ENCODE measurements around the gene ZNF345.

Gene ZNF345

GRCh38 chr19:36850559-36851442, at the start of gene ZNF345:
Gene ZNF345, plus strand, starts transcription at chr19:36850876. Its CDS starts 25,955 bp downstream, at chr19:36876831.
- peak; percentile 85 for DNase-seq

GRCh38 chr19:36805364-36805763, 45.3 kb upstream of the ZNF345 start:
- DNase-seq = no peak

- no peak for DNase-seq
Measured at GRCh38 chr19:36807029-36807428, 43.6 kb upstream of the ZNF345 start.

GRCh38 chr19:36819130-36819630, 31.5 kb upstream of the ZNF345 start:
- no peak for DNase-seq

GRCh38 chr19:36821758-36822157, 28.9 kb upstream of the ZNF345 start:
- DNase-seq = no peak

- DNase-seq = no peak
Measured at GRCh38 chr19:36833430-36833829, 17.2 kb upstream of the ZNF345 start.

GRCh38 chr19:36837176-36837905, 13.3 kb upstream of the ZNF345 start:
- no peak for DNase-seq

GRCh38 chr19:36837906-36838783, 12.5 kb upstream of the ZNF345 start, which contains the start of gene ZNF790:
Gene ZNF790, minus strand, starts transcription at chr19:36838387. Its CDS starts 12,768 bp downstream, at chr19:36825619.
- DNase-seq = peak; percentile 72

GRCh38 chr19:36838784-36839324, 11.8 kb upstream of the ZNF345 start:
- no peak for DNase-seq

- DNase-seq = no peak
Measured at GRCh38 chr19:36847968-36848367, 2.7 kb upstream of the ZNF345 start.

GRCh38 chr19:36849701-36850558, 746 bp upstream of the ZNF345 start:
- DNase-seq = peak; percentile 84

GRCh38 chr19:36851898-36852297, 1.2 kb downstream of the ZNF345 start:
- no peak for DNase-seq

GRCh38 chr19:36876993-36877938, 26.6 kb downstream of the ZNF345 start:
- no peak for DNase-seq

GRCh38 chr19:36891768-36892357, 41.2 kb downstream of the ZNF345 start:
- DNase-seq = no peak

GRCh38 chr19:36894849-36895383, 44.2 kb downstream of the ZNF345 start:
- DNase-seq = no peak

- DNase-seq = no peak
Measured at GRCh38 chr19:36898422-36898821, 47.7 kb downstream of the ZNF345 start.

- DNase-seq = peak; percentile 66
Measured at GRCh38 chr19:36915992-36916830, 65.5 kb downstream of the ZNF345 start, which contains the start of the genes ZNF568 and ZNF829. Gene ZNF568, plus strand, starts transcription at chr19:36916332. Its CDS starts 6,439 bp downstream, at chr19:36922771. Gene ZNF829, minus strand, starts transcription at chr19:36916291. Its CDS starts 1,124 bp downstream, at chr19:36915167.

- DNase-seq = no peak
Measured at GRCh38 chr19:36916991-36917390, 66.3 kb downstream of the ZNF345 start.
